ENCODE data around the gene L1TD1.

GRCh38 chr1:62229932-62230331 lies 35.3 kb downstream of the L1TD1 start:
- TF ChIP-seq CTCF (IDR thresholded peaks at IDR 0.05) (no peak), POLR2A (IDR thresholded peaks at IDR 0.05) (no peak)

All from body of pancreas (tissue), 4 donors.